ENCODE measurements around the gene UFD1.
"Not testable (repeated sequence)": the region's sequence is repeated elsewhere in the genome, so short reads cannot be mapped to it uniquely, and the experiment has no call there.

The UFD1 gene

GRCh38 chr22:19447330-19448075 lies 31.5 kb downstream of the UFD1 start, which contains the start of gene C22orf39:
Gene C22orf39, minus strand, starts transcription at chr22:19447711. Its CDS starts 23 bp downstream, at chr22:19447688.
- H3K9ac ChIP-seq (ENCODE audit: low read depth, low read length): peak within 1 kb of the TSS; percentile 99
- H3K9me3 ChIP-seq (ENCODE audit: control insufficient read depth, insufficient read depth, low read length): no peaks in the 10 kb centered on the region
- H3K36me3 ChIP-seq (ENCODE audit: insufficient read depth, low read length): peaks cover 12% of the 10 kb centered on the region
- no peaks in the 10 kb centered on the region for H3K4me1 ChIP-seq (ENCODE audit: insufficient read depth, low read length)

- H3K4me1 ChIP-seq (ENCODE audit: insufficient read depth, low read length): no peaks in the 10 kb centered on the region
- H3K36me3 ChIP-seq (ENCODE audit: insufficient read depth, low read length): peaks cover 6% of the 10 kb centered on the region; the same call in 1 of the 2 replicates
- peak overlapping the region; percentile 99 for H3K9ac ChIP-seq (ENCODE audit: low read depth, low read length)
- H3K9me3 ChIP-seq (ENCODE audit: control insufficient read depth, insufficient read depth, low read length): no peaks in the 10 kb centered on the region
These were observed 32.2 kb downstream of the UFD1 start for GRCh38 chr22:19446603-19447329.

GRCh38 chr22:19445279-19445982 lies 33.6 kb downstream of the UFD1 start:
- not testable (repeated sequence) for H3K36me3 ChIP-seq (ENCODE audit: insufficient read depth, low read length); H3K4me1 ChIP-seq (ENCODE audit: insufficient read depth, low read length)

GRCh38 chr22:19443544-19444211 lies 35.3 kb downstream of the UFD1 start:
- no peaks in the 10 kb centered on the region for H3K9me3 ChIP-seq (ENCODE audit: control insufficient read depth, insufficient read depth, low read length)
- no peaks in the 10 kb centered on the region for H3K36me3 ChIP-seq (ENCODE audit: insufficient read depth, low read length)
- H3K4me1 ChIP-seq (ENCODE audit: insufficient read depth, low read length): no peaks in the 10 kb centered on the region
- no peak overlapping the region for H3K9ac ChIP-seq (ENCODE audit: low read depth, low read length)

More at GRCh38 chr22:19445279-19445982, 33.6 kb downstream of the UFD1 start:
- not testable (repeated sequence) for H3K9me3 ChIP-seq (ENCODE audit: control insufficient read depth, insufficient read depth, low read length); H3K9ac ChIP-seq (ENCODE audit: low read depth, low read length)

GRCh38 chr22:19442166-19442565 lies 36.8 kb downstream of the UFD1 start:
- Histone ChIP-seq H3K36me3 (ENCODE audit: insufficient read depth, low read length) (0 out of 2 replicates have a peak, but pooled peaks cover 2% of the 10 kb centered on the region), H3K9ac (ENCODE audit: low read depth, low read length) (no peak overlapping the region), H3K4me1 (ENCODE audit: insufficient read depth, low read length) (no peaks in the 10 kb centered on the region), H3K9me3 (ENCODE audit: control insufficient read depth, insufficient read depth, low read length) (no peaks in the 10 kb centered on the region)

- Histone ChIP-seq H3K9me3 (ENCODE audit: control insufficient read depth, insufficient read depth, low read length) (no peaks in the 10 kb centered on the region), H3K4me1 (ENCODE audit: insufficient read depth, low read length) (no peaks in the 10 kb centered on the region), H3K9ac (ENCODE audit: low read depth, low read length) (no peak overlapping the region), H3K36me3 (ENCODE audit: insufficient read depth, low read length) (0 out of 2 replicates have a peak, but pooled peaks cover 3% of the 10 kb centered on the region)
These were observed 38.4 kb downstream of the UFD1 start for GRCh38 chr22:19440411-19441195.

GRCh38 chr22:19438298-19438697 lies 40.7 kb downstream of the UFD1 start:
- H3K9me3 ChIP-seq (ENCODE audit: control insufficient read depth, insufficient read depth, low read length): no peaks in the 10 kb centered on the region
- H3K36me3 ChIP-seq (ENCODE audit: insufficient read depth, low read length): peaks cover 7% of the 10 kb centered on the region; the same call in 1 of the 2 replicates
- no peak overlapping the region for H3K9ac ChIP-seq (ENCODE audit: low read depth, low read length)
- H3K4me1 ChIP-seq (ENCODE audit: insufficient read depth, low read length): no peaks in the 10 kb centered on the region

GRCh38 chr22:19436444-19437161 lies 42.4 kb downstream of the UFD1 start:
- not testable (repeated sequence) for H3K36me3 ChIP-seq (ENCODE audit: insufficient read depth, low read length); H3K9ac ChIP-seq (ENCODE audit: low read depth, low read length); H3K4me1 ChIP-seq (ENCODE audit: insufficient read depth, low read length)

GRCh38 chr22:19434829-19435580 lies 44.0 kb downstream of the UFD1 start:
- Histone ChIP-seq H3K9ac (ENCODE audit: low read depth, low read length) (no peak overlapping the region), H3K9me3 (ENCODE audit: control insufficient read depth, insufficient read depth, low read length) (no peaks in the 10 kb centered on the region), H3K4me1 (ENCODE audit: insufficient read depth, low read length) (0 out of 2 replicates have a peak, but pooled peaks cover 3% of the 10 kb centered on the region), H3K36me3 (ENCODE audit: insufficient read depth, low read length) (peaks cover 7% of the 10 kb centered on the region; the same call in 1 of the 2 replicates)

More at GRCh38 chr22:19436444-19437161, 42.4 kb downstream of the UFD1 start:
- not testable (repeated sequence) for H3K9me3 ChIP-seq (ENCODE audit: control insufficient read depth, insufficient read depth, low read length)

GRCh38 chr22:19434401-19434800 lies 44.6 kb downstream of the UFD1 start:
- peaks cover 7% of the 10 kb centered on the region; the same call in 1 of the 2 replicates for H3K36me3 ChIP-seq (ENCODE audit: insufficient read depth, low read length)
- 0 out of 2 replicates have a peak, but pooled peaks cover 4% of the 10 kb centered on the region for H3K4me1 ChIP-seq (ENCODE audit: insufficient read depth, low read length)

GRCh38 chr22:19432133-19432851 lies 46.7 kb downstream of the UFD1 start, which contains the start of gene MRPL40:
Gene MRPL40, plus strand, starts transcription at chr22:19432545. Its CDS starts 10 bp downstream, at chr22:19432555.
- Histone ChIP-seq H3K4me1 (ENCODE audit: insufficient read depth, low read length) (0 out of 2 replicates have a peak, but pooled peaks cover 4% of the 10 kb centered on the region), H3K9ac (ENCODE audit: low read depth, low read length) (peak within 1 kb of the TSS; percentile 81), H3K9me3 (ENCODE audit: control insufficient read depth, insufficient read depth, low read length) (no peaks in the 10 kb centered on the region), H3K36me3 (ENCODE audit: insufficient read depth, low read length) (peaks cover 6% of the 10 kb centered on the region; the same call in 1 of the 2 replicates)

More at GRCh38 chr22:19434401-19434800, 44.6 kb downstream of the UFD1 start:
- no peak overlapping the region for H3K9ac ChIP-seq (ENCODE audit: low read depth, low read length)
- H3K9me3 ChIP-seq (ENCODE audit: control insufficient read depth, insufficient read depth, low read length): no peaks in the 10 kb centered on the region
